GM10266 (cell line): Measurements from ENCODE around the gene TRMT1.
A peak's percentile ranks its signal among the peaks of the same experiment; 100 is the strongest.

Experiments used
- DNase-seq: peaks from one replicate; pipeline ENCODE4 v3.0.0; 2012; ENCODE audit errors: extremely low spot score
- TF ChIP-seq, protein P1 (sequence below): IDR thresholded peaks from 2 replicates; pipeline ENCODE4 v1.5.1; 2012; ENCODE audit warnings: mild to moderate bottlenecking, low read depth; ENCODE audit not compliant: control insufficient read depth, insufficient read depth; ENCODE audit errors: missing control alignments

TRMT1 gene

DNA sequence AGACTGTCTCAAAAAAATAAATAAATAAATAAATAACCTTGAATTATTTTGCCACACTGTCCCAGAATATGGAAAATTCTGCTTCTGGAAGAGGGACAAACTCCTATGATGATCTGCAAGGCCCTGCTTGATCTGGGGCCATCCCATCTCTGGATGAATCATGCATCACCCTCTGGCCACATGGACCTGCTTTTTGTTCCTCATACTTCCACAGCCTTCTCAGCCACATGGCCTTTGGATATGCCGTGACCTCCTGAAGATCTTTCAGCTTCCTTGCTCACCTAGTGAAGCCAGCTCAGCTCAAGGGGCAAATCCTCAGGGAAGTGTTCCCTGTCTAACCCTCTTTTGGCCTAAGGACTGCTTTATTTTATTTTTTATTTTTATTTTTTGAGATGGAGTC is 44.0 kb upstream of the TRMT1 start:
- no peak for DNase-seq
- TF ChIP-seq, protein P1, sequence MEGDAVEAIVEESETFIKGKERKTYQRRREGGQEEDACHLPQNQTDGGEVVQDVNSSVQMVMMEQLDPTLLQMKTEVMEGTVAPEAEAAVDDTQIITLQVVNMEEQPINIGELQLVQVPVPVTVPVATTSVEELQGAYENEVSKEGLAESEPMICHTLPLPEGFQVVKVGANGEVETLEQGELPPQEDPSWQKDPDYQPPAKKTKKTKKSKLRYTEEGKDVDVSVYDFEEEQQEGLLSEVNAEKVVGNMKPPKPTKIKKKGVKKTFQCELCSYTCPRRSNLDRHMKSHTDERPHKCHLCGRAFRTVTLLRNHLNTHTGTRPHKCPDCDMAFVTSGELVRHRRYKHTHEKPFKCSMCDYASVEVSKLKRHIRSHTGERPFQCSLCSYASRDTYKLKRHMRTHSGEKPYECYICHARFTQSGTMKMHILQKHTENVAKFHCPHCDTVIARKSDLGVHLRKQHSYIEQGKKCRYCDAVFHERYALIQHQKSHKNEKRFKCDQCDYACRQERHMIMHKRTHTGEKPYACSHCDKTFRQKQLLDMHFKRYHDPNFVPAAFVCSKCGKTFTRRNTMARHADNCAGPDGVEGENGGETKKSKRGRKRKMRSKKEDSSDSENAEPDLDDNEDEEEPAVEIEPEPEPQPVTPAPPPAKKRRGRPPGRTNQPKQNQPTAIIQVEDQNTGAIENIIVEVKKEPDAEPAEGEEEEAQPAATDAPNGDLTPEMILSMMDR: no peak

DNA sequence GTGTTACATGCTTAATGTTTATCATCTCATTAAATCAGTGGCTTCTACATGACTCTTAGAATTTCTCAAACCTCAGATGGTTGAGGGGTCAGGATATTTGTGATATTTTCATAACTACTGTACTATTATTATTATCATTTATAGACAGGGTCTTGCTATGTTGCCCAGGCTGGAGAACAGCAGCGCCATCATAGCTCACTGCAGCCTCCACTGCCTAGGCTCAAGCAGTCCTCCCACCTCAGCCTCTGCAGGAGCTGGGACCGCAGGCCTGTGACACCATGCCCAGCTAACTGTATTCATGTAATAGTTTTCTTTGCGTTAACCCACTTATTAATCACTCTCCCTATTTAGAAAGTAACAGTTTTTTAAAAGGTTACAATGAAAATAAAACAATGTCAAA is 43.2 kb upstream of the TRMT1 start:
- no peak for DNase-seq
- TF ChIP-seq, protein P1: no peak

- DNase-seq: peak; percentile 73
- TF ChIP-seq, protein P1: no peak
Measured at GRCh38 chr19:13155472-13156359, 39.2 kb upstream of the TRMT1 start.

GRCh38 chr19:13154911-13155471 is 38.5 kb upstream of the TRMT1 start:
- TF ChIP-seq, protein P1: peak; percentile 43
- DNase-seq: peak; percentile 80

GRCh38 chr19:13154241-13154778 is 37.8 kb upstream of the TRMT1 start:
- DNase-seq: peak; percentile 66
- TF ChIP-seq, protein P1: no peak

- TF ChIP-seq, protein P1: peak; percentile 20
- no peak for DNase-seq
Measured at GRCh38 chr19:13153569-13154240, 37.2 kb upstream of the TRMT1 start.
